NB4 (cell line): ENCODE measurements around the gene POFUT1.

Source experiments
- DNase-seq: peaks from one replicate; pipeline ENCODE4 v3.0.0; 2010; ENCODE audit warnings: low read depth
- H3K4me3 ChIP-seq: one replicate; pipeline ENCODE4 v1.5.1; 2011; ENCODE audit warnings: mild to moderate bottlenecking, low read depth, low read length, moderate library complexity
- MYC ChIP-seq: IDR thresholded peaks from 2 replicates; pipeline ENCODE4 v1.6.1; 2011; ENCODE audit warnings: low read depth, low read length
- POLR2A ChIP-seq: IDR thresholded peaks from 2 replicates; pipeline ENCODE4 v1.6.1; 2011; ENCODE audit warnings: mild to moderate bottlenecking; ENCODE audit not compliant: insufficient read length; ENCODE audit errors: extremely low read depth
- TF ChIP-seq, protein P1 (sequence below): IDR thresholded peaks from one replicate; pipeline ENCODE4 v1.5.1; 2012; ENCODE audit warnings: low read depth, low read length
- TF ChIP-seq, protein P2 (sequence below): IDR thresholded peaks from 2 replicates; pipeline ENCODE4 v1.6.1; 2011; ENCODE audit warnings: low read depth, low read length

Gene POFUT1

DNA sequence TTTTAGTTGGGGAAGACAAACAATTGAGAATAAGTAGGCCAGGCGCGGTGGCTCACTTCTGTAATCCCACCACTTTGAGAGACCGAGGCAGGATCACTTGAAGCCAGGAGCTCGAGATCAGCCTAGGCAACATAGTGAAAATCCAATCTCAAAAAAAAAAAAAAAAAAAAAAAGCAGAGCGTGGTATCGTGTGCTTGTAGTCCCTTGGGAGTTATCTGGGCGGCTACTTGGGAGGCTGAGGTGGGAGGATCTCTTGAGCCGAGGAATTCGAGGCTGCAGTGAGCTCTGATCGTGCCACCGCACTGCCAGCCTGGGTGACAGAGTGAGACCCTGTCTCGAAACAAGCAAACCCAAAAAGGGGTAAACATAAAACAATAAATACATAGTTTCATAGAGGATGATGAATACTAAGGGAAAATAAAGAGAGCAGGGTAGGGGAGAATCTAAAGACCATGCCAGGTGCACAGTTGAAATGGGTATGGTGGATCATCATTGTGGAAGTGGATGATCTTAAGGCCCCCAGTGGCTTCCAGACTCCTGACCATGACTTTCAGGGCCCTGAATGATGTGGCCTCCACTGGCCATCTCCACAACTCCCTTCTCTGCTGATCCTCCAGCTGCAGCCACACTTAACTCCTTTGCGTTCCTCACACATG is 947 bp downstream of the POFUT1 start:
- peak overlapping the region; percentile 90 for H3K4me3 ChIP-seq
- DNase-seq, result peak; percentile 49
- TF ChIP-seq, protein P1, sequence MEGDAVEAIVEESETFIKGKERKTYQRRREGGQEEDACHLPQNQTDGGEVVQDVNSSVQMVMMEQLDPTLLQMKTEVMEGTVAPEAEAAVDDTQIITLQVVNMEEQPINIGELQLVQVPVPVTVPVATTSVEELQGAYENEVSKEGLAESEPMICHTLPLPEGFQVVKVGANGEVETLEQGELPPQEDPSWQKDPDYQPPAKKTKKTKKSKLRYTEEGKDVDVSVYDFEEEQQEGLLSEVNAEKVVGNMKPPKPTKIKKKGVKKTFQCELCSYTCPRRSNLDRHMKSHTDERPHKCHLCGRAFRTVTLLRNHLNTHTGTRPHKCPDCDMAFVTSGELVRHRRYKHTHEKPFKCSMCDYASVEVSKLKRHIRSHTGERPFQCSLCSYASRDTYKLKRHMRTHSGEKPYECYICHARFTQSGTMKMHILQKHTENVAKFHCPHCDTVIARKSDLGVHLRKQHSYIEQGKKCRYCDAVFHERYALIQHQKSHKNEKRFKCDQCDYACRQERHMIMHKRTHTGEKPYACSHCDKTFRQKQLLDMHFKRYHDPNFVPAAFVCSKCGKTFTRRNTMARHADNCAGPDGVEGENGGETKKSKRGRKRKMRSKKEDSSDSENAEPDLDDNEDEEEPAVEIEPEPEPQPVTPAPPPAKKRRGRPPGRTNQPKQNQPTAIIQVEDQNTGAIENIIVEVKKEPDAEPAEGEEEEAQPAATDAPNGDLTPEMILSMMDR, result no peak
- TF ChIP-seq, protein P2, sequence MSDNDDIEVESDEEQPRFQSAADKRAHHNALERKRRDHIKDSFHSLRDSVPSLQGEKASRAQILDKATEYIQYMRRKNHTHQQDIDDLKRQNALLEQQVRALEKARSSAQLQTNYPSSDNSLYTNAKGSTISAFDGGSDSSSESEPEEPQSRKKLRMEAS, result no peak
- no peak for TF ChIP-seq POLR2A
- no peak for TF ChIP-seq MYC

DNA sequence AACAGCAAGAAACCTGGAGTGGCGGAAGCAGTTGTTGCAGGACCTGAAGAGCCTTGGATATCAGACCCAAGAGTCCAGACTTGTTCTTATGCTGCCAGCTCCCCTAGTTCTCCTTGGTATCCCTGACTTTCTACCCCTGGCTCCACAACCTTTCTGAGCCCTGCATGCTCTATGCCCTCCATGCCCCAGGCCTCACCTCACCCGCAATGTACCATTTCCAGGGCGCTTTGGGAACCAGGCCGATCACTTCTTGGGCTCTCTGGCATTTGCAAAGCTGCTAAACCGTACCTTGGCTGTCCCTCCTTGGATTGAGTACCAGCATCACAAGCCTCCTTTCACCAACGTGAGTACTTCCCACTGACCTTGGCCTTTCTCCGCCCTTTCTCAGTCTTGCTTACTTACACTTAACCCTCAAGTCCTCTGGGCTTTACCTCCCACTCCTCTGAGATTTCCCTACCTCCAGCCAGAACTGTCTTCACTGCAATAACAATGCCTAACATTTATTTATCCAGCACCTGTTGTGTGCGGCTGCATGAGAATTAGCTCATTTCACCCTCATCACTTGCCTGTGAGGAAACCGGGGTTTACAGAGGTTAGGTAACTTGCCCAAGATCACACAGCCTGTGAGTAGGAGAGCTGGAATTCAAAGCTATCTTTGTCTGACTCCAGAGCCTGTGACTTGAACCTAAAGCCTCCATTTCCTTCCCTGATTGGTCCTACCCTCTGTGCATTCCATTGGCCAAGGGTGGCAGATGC is 2.3 kb downstream of the POFUT1 start:
- peak overlapping the region; percentile 90 for H3K4me3 ChIP-seq
- TF ChIP-seq POLR2A (no peak), MYC (no peak)
- TF ChIP-seq, protein P2, result no peak
- TF ChIP-seq, protein P1, result no peak
- DNase-seq, result no peak

DNA sequence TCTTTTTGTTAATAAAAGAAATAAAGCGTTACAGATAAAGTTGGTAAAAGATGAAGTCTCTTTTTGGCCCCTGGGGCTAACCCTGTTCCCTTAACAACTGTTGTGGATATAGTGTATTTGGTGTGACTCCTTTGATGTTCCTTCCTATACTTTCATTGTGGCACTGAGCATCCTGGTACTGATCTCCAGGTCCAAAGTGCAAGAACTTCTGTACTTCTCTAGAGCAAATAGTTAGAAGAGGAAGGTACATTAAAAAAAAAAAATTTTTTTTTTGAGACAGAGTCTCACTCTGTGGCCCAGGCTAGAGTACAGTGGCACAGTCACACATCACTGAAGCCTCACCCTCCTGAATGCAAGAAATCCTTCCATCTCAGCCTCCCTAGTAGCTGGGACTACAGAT is 6.2 kb downstream of the POFUT1 start:
- no peak for DNase-seq
- TF ChIP-seq, protein P2, result no peak
- TF ChIP-seq, protein P1, result no peak

DNA sequence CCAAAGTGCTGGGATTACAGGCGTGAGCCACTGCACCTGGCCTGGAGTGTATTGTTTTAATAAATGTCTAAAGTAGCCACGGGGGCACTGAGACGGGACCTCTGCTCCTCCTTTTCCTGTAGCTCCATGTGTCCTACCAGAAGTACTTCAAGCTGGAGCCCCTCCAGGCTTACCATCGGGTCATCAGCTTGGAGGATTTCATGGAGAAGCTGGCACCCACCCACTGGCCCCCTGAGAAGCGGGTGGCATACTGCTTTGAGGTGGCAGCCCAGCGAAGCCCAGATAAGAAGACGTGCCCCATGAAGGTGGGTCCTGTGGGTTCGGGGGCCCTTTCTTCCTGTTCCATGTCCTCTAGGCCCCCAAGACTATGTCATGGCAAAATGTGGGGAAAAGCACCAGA is 7.5 kb downstream of the POFUT1 start:
- no peak for DNase-seq
- TF ChIP-seq MYC (no peak), POLR2A (no peak)
- TF ChIP-seq, protein P1, result no peak
- TF ChIP-seq, protein P2, result no peak
- no peak overlapping the region for H3K4me3 ChIP-seq

More for the DNA sequence above, 6.2 kb downstream of the POFUT1 start:
- no peak overlapping the region for H3K4me3 ChIP-seq

DNA sequence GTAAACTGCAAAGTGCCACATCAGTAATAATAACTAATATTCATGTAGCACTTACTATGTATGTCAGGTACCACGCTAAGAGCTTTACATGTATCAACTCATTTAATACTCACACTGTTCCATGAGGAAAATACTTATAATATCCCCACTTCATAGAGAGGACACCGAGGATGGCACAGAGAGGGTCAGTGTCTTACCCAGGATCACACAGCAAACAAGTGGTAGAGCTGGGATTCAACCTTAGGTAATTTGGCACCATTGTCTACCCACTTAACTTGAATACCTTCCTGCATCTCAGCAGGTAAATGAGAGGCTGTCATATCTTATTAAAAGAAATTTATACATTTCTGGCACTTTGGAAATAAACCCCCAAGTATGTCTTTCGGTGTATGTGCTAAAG is 8.0 kb downstream of the POFUT1 start:
- no peak overlapping the region for H3K4me3 ChIP-seq
- no peak for DNase-seq
- TF ChIP-seq, protein P2, result no peak
- no peak for TF ChIP-seq POLR2A
- TF ChIP-seq, protein P1, result no peak
- no peak for TF ChIP-seq MYC
